HG03095 (cell line): ENCODE results near the gene TP53I13.

Experiments used
- ATAC-seq: cut with Tn5 transposase; IDR thresholded peaks from one replicate; pipeline ENCODE4 v1.9.1; 2021; ENCODE audit warnings: moderate library complexity; ENCODE audit not compliant: unreplicated experiment

The TP53I13 gene

GRCh38 chr17:29613856-29614255 lies 45.4 kb downstream of the TP53I13 start:
- no peak for ATAC-seq

GRCh38 chr17:29614349-29615047 lies 46.0 kb downstream of the TP53I13 start:
- no peak for ATAC-seq

DNA sequence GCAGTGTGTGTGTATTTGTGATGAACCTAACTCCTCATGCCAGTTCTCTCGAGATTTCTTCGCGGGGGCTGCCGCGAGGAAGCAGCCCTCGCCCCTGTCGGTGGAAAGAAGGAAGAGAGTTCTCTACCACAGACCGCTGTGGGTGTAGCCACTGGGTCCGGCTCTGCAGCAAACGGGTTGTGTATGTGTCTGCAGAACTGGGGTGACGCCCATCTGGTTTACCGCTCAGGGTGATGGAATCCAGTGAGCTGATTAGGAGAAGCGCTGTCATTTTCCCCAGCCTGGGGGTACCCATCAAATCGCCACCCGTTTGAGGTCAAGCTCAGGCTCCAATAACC lies 46.5 kb downstream of the TP53I13 start:
- ATAC-seq = no peak

DNA sequence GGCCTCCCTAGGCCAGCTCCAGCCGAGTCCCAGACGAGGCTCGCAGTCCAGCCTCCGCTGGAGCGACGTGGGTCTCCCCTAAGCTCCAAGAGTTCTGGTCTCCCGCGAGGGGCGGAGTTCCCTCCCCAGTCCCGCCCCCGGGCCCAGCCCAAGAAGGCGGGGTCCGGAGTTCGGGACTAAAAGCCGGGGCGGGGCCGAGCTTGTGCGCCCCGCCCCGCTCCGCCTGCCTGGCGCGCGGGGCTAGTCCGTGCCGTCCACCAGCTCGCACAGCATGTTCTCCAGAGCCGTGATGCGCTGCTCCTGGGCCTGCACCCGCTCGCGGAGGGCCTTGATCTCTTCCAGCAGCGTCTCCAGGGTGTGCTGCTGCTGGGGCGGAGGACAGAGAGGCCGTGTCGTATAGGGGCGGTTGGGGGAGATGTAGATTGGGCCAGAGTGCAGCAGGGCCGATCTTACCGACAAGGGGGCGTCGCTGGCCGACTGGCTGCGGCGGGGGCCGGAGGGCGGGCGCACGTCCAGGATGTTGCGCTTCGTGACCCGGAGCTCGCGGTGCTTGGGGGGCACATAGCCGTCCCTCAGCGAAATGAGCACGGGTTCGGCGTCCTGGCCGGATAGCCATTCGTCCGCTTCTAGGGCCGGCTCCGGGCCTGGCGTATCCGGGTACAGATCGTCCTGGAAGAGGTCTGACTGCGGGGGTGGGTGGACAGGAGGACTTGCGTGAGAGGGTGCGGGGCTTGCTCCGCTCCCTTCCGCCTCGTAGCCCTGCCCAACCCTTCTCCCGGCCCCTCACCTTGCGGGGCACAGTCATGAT lies 47.2 kb downstream of the TP53I13 start:
- no peak for ATAC-seq

GRCh38 chr17:29616300-29617048 lies 48.0 kb downstream of the TP53I13 start:
- ATAC-seq = no peak

DNA sequence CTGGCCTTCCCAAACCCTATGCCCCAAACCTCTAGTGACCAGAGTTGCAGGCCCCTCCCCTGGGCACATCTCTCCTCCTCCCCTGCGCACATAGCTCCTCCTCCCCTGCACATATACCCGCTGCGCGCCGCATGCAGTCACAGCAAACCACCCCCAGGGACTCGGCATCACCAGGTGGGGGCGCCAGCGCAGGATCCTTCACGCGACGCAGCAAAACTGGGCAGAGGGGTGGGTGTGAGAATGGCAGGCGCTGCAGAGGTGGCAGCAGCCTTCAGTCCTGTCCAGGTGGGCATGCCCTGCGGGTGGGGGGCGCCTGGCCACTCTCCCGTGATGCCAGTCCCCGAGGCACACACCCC lies 48.6 kb downstream of the TP53I13 start:
- no peak for ATAC-seq

GRCh38 chr17:29617481-29618271 lies 49.2 kb downstream of the TP53I13 start:
- ATAC-seq = peak; percentile 34

GRCh38 chr17:29618272-29619065 lies 50.0 kb downstream of the TP53I13 start:
- no peak for ATAC-seq

DNA sequence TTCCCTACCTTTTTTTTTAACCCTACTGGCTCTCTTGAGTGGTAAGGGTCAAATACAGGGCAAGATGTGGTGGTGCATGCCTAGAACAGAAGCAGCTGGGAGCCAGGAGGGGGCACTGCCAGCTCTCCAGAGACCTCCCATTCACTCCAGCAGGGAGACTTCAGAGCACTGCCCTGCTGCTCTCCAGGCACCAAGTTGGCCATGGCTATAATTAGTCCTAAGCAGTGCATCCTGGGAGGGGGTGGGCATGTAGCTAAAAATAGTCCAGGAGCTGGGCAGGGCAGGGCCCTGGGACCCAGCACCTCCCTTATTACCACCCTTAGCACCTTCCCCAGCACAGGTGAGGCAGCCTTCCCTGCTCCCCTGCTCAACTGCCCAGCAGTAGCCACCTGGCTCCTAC lies 50.8 kb downstream of the TP53I13 start:
- ATAC-seq = no peak

DNA sequence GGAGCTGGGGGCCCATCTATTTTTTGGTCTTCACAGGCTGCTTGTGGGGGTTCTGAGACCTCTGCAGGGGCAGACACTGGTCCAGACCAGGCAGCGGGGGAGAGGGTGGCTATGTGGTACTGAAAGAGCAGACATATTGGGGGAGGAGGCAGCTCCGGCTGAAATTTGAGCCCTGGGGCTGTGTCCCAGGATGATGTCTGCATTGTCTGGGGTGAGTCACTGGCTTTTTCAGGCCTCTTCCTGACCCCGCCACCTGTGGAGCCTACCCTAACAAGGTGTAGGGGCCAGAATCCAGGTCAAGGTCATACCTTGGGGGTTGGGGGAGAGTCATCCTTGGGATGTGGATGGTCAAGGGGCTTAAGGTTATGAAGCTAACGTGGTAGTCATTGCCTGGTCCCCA lies 51.8 kb downstream of the TP53I13 start:
- no peak for ATAC-seq

GRCh38 chr17:29620779-29621500 lies 52.4 kb downstream of the TP53I13 start:
- ATAC-seq = no peak

DNA sequence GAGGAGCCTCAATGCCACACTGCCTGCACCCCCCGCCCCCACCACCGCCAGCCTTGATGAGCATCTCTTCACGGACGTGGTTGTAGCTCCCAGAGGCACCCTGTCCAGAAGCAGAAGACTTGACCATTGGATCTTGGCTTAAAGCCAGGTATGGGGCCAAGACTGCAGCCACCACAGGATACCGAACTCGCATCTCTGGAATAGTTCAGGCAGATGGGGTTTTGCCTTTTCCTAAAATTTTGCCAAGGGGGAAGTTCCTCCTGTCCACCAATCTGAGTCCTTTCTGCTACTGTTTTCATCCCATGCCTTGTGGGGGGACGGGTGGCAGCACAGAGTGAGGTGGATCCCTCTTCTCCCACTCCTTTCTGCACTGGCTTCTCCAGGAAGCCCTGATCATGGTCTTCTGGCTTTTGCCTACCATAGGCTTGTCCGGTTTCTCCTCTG lies 53.3 kb downstream of the TP53I13 start:
- no peak for ATAC-seq
